Brain microvascular endothelial cell (primary cell): ENCODE data around the gene TAF6.
A peak's percentile ranks its signal among the peaks of the same experiment; 100 is the strongest.

ENCODE experiments used
- DNase-seq: peaks from one replicate; pipeline ENCODE4 v3.0.0-alpha.2; 2020
- H3K27ac ChIP-seq: fragments of 250-450 bp; sonication (Bioruptor Pico); 2 replicates; pipeline ENCODE4 v1.5.1; 2020; ENCODE audit warnings: mild to moderate bottlenecking, moderate library complexity
- H3K27me3 ChIP-seq: fragments of 250-450 bp; sonication (Bioruptor Pico); replicated peaks from 2 replicates; pipeline ENCODE4 v1.5.1; 2020; ENCODE audit warnings: mild to moderate bottlenecking
- H3K36me3 ChIP-seq: fragments of 250-450 bp; sonication (Bioruptor Pico); replicated peaks from 2 replicates; pipeline ENCODE4 v1.5.1; 2020; ENCODE audit warnings: mild to moderate bottlenecking
- H3K4me3 ChIP-seq: 2 replicates; pipeline ENCODE4 v1.5.1; 2011; ENCODE audit warnings: low read depth, mild to moderate bottlenecking, control low read depth, low read length, moderate library complexity
- in situ Hi-C: cut with HindIII; loops from 2 replicates; pipeline ENCODE4 v1.10.0; 2017; ENCODE audit warnings: low sequenced_read_pairs, low pct_ligation_motif_present
- TF ChIP-seq, protein P1 (sequence below): IDR thresholded peaks from 2 replicates; pipeline ENCODE4 v1.5.1; 2011; ENCODE audit warnings: low read depth, mild to moderate bottlenecking, moderate library complexity, low read length, control low read depth, inconsistent platforms; ENCODE audit errors: missing control alignments

The TAF6 gene

DNA sequence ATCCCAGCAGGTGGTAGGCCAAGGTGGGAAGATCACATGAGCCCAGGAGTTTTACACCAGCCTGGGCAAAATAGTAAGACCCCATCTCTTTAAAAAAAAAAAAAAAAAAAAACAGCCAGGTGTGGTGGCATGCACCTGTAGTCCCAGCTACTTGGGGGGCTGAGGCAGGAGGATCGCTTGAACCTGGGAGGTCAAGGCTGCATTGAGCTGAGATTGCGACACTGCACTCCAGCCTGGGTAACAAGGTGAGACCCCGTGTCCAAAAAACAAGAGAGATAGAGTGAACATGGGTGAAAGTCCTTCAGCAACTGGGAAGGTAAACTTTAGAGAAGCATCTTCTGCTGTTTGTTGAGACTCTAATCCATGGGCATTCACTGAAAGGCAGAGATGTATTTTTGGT is 23.3 kb upstream of the TAF6 start:
- no peaks in the 10 kb centered on the region for H3K27me3 ChIP-seq
- in situ Hi-C loops = no loop called here
- TF ChIP-seq, protein P1, sequence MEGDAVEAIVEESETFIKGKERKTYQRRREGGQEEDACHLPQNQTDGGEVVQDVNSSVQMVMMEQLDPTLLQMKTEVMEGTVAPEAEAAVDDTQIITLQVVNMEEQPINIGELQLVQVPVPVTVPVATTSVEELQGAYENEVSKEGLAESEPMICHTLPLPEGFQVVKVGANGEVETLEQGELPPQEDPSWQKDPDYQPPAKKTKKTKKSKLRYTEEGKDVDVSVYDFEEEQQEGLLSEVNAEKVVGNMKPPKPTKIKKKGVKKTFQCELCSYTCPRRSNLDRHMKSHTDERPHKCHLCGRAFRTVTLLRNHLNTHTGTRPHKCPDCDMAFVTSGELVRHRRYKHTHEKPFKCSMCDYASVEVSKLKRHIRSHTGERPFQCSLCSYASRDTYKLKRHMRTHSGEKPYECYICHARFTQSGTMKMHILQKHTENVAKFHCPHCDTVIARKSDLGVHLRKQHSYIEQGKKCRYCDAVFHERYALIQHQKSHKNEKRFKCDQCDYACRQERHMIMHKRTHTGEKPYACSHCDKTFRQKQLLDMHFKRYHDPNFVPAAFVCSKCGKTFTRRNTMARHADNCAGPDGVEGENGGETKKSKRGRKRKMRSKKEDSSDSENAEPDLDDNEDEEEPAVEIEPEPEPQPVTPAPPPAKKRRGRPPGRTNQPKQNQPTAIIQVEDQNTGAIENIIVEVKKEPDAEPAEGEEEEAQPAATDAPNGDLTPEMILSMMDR = no peak
- no peak overlapping the region for H3K27ac ChIP-seq
- DNase-seq = no peak
- no peak overlapping the region for H3K4me3 ChIP-seq
- no peaks in the 10 kb centered on the region for H3K36me3 ChIP-seq

DNA sequence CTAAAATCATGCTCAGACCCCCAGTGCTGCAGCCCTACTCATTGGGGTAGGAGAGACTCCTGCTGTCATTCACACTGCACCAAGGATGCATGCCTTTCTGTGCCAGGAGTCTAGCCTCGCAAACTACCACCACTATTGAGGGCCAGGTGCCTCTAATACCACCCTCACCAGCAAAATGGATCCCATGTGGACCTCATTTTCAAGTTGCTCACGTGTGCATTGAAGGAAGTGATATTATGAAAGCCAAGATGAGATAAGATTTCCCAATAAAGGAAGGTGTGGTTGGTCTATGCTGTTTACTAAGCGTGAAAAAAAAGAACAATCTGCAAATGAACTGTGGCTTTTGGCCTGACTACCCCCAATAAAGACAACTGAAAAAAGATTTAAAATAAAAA is 22.4 kb upstream of the TAF6 start:
- in situ Hi-C loops = no loop called here
- no peak for DNase-seq
- H3K27ac ChIP-seq = no peak overlapping the region
- TF ChIP-seq, protein P1 = no peak
- no peaks in the 10 kb centered on the region for H3K27me3 ChIP-seq
- H3K36me3 ChIP-seq = no peaks in the 10 kb centered on the region
- no peak overlapping the region for H3K4me3 ChIP-seq

DNA sequence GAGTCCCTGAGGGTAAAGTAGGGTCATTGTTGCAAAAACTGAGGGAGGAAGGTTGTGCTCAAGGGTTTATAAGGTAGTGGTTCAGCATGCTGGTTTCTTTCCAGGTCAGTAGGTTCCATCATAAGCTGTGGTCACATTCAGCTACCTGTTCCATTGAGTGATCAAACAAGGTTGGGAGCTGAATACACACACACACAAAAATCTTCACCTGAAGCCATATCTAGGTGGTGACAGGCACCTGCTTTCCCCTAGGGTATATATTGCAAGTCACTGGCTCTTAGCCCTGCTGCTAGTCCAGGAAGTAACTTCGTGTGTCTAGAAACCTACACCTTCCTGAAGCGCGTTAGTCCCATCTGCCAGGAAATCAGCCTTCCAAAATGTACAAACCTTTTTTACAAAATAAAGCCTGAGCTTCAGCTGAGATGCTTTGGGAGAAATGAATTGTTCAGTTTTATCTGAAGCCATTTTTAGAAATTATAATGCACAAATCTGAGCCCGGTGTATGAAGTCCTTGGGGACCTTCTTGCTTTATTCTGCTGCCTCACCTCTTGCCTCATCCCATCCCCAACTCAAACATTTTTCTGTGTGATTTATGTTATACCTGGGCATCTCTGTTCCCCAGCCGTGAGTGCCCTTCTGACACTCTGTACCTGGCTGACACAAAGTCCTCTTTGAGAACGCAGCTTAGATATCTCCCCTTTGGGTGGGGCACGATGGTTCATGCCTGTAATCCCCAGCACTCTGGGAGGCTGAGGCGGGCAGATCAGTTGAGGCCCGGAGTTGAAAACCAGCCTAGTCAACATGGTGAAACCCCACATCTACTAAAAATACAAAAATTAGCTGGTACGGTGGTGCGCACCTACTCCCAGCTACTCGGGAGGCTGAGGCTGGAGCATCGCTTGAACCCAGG is 18.9 kb upstream of the TAF6 start:
- no peaks in the 10 kb centered on the region for H3K27me3 ChIP-seq
- in situ Hi-C loops = no loop called here
- H3K27ac ChIP-seq = no peak overlapping the region
- no peaks in the 10 kb centered on the region for H3K36me3 ChIP-seq
- DNase-seq = no peak
- TF ChIP-seq, protein P1 = no peak
- H3K4me3 ChIP-seq = no peak overlapping the region

DNA sequence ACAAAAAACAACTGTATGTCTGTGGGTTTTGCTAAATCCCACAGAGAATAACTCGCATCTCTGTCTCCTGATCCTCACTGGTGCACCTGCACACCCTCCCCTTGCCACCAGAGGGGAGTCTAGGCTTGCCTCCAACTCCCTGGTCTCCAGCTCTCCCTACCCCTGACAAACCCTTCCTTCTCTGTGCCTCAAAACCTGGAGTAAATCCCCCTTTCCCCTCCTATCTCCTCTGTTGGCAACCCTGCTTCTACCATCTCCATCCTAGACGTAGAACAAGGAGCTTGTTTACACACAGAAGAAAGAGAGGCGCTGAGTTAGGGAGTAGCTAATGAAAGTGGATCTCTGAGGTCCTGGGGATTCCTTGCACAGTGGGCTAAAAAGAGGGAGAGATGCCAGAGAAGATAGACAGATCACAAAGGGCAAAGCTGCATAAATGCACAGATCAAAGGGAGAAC is 13.6 kb upstream of the TAF6 start:
- in situ Hi-C loops = no loop called here

DNA sequence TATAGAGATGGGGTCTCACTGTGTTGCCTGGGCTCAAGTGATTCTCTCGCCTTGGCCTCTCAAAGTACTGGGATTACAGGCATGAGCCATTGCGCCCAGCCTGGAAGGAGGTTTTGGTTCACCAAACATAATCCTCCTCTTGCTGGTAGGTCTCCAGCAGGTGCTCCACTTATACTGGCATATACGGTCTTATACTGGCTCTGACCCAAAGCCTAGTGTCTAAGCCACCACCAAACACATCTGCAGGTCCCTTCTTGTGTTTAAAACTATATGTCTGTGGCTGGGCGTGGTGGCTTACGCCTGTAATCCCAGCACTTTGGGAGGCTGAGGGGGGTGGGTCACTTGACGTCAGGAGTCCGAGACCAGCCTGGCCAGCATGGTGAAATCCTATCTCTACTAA is 13.0 kb upstream of the TAF6 start:
- DNase-seq = no peak
- TF ChIP-seq, protein P1 = no peak
- Histone ChIP-seq H3K4me3 (no peak overlapping the region), H3K36me3 (no peaks in the 10 kb centered on the region), H3K27ac (no peak overlapping the region), H3K27me3 (no peaks in the 10 kb centered on the region)
- in situ Hi-C loops = no loop called here

More for the DNA sequence above, 13.6 kb upstream of the TAF6 start:
- Histone ChIP-seq H3K4me3 (no peak overlapping the region), H3K27me3 (no peaks in the 10 kb centered on the region), H3K36me3 (no peaks in the 10 kb centered on the region), H3K27ac (no peak overlapping the region)
- peak; percentile 49 for DNase-seq
- TF ChIP-seq, protein P1 = peak; percentile 95
